Tibial artery (tissue), 4 donors: ENCODE data around the gene CEP164.

Experiments used
- DNase-seq, 2 donors: peaks; one replicate each; pipeline ENCODE4 v3.0.0-alpha.2; 2019
- H3K27ac ChIP-seq, 2 donors: fragments of 200-600 bp; sonication (generic) in 1 of 2; 1 replicate in 1 of 2; 2 replicates in 1 of 2; pipeline ENCODE4 v1.5.1; 2018 to 2019; ENCODE audit warnings: mild to moderate bottlenecking in 1 of 2
- H3K27me3 ChIP-seq, 2 donors: fragments of 200-600 bp; sonication (generic) in 1 of 2; one replicate each; pipeline versions ENCODE4 v1.5.1 to v1.6.0; 2016 to 2019
- H3K36me3 ChIP-seq, 3 donors: fragments of 200-600 bp; sonication (generic) in 2 of 3; one replicate each; pipeline ENCODE4 v1.5.1; 2016 to 2019; ENCODE audit warnings: mild to moderate bottlenecking in 2 of 3
- H3K4me1 ChIP-seq, 4 donors: fragments of 200-600 bp; sonication (generic) in 2 of 4; 1 replicate in 3 of 4; 2 replicates in 1 of 4; pipeline ENCODE4 v1.5.1; 2016 to 2019
- H3K4me3 ChIP-seq, 2 donors: fragments of 200-600 bp; sonication (generic) in 1 of 2; 1 replicate in 1 of 2; 2 replicates in 1 of 2; pipeline ENCODE4 v1.5.1; 2018 to 2019; ENCODE audit warnings: mild to moderate bottlenecking in 2 of 2
- H3K9me3 ChIP-seq, 3 donors: fragments of 200-600 bp; sonication (generic) in 1 of 3; one replicate each; pipeline ENCODE4 v1.5.1; 2016 to 2019
- CTCF ChIP-seq, 2 experiments: fragments of 200-600 bp in 1 of 2; fragments of 450-650 bp in 1 of 2; IDR thresholded peaks; one replicate each; pipeline ENCODE4 v1.5.1; 2017 to 2019; ENCODE audit warnings: antibody characterized with exemption in 2 of 2, mild to moderate bottlenecking in 1 of 2, moderate library complexity in 1 of 2
- intact Hi-C: fragments of 100-400 bp; cut with DNase I; formaldehyde crosslinking; loops from one replicate; pipeline ENCODE4 v1.15.0; 2023; ENCODE audit warnings: low total_unique reads

CEP164 gene

GRCh38 chr11:117337076-117337475 is 9.4 kb downstream of the CEP164 start:
- Histone ChIP-seq H3K9me3 (no peaks in the 10 kb centered on the region), H3K27ac (no peak overlapping the region), H3K4me3 (no peak overlapping the region), H3K27me3 (no peaks in the 10 kb centered on the region), H3K36me3 (peaks cover 10 to 69% (median 40%) of the 10 kb centered on the region in 3 donors), H3K4me1 (no peaks in the 10 kb centered on the region)
- no peak for DNase-seq
- no peak for TF ChIP-seq CTCF (IDR thresholded peaks at IDR 0.05)
- intact Hi-C loops, result no loop called here

GRCh38 chr11:117345039-117345438 is 17.4 kb downstream of the CEP164 start:
- peaks cover 22 to 90% (median 55%) of the 10 kb centered on the region in 3 donors for H3K36me3 ChIP-seq

GRCh38 chr11:117354550-117354949 is 26.9 kb downstream of the CEP164 start:
- no peak overlapping the region for H3K4me3 ChIP-seq
- no peak for TF ChIP-seq CTCF (IDR thresholded peaks at IDR 0.05)
- H3K27ac ChIP-seq, result no peak overlapping the region
- no peaks in the 10 kb centered on the region for H3K4me1 ChIP-seq
- H3K9me3 ChIP-seq, result no peaks in the 10 kb centered on the region
- H3K36me3 ChIP-seq, result peaks cover 49 to 86% (median 53%) of the 10 kb centered on the region in 3 donors
- H3K27me3 ChIP-seq, result no peaks in the 10 kb centered on the region
- intact Hi-C loops, result no loop called here
- DNase-seq, result no peak

More at GRCh38 chr11:117345039-117345438, 17.4 kb downstream of the CEP164 start:
- Histone ChIP-seq H3K27me3 (no peaks in the 10 kb centered on the region), H3K4me3 (no peak overlapping the region), H3K4me1 (no peaks in the 10 kb centered on the region), H3K27ac (no peak overlapping the region), H3K9me3 (no peaks in the 10 kb centered on the region)
- intact Hi-C loops, result no loop called here
- no peak for DNase-seq
- TF ChIP-seq CTCF (IDR thresholded peaks at IDR 0.05), result no peak

GRCh38 chr11:117356126-117356890 is 28.7 kb downstream of the CEP164 start:
- TF ChIP-seq CTCF (IDR thresholded peaks at IDR 0.05), result no peak
- no peaks in the 10 kb centered on the region for H3K9me3 ChIP-seq
- peaks cover 54 to 91% (median 55%) of the 10 kb centered on the region in 3 donors for H3K36me3 ChIP-seq
- no peak overlapping the region for H3K4me3 ChIP-seq
- no peak overlapping the region for H3K27ac ChIP-seq
- no peaks in the 10 kb centered on the region for H3K27me3 ChIP-seq
- H3K4me1 ChIP-seq, result no peaks in the 10 kb centered on the region
- DNase-seq, result no peak
- intact Hi-C loops, result no loop called here

GRCh38 chr11:117361432-117361831 is 33.8 kb downstream of the CEP164 start:
- no peak overlapping the region for H3K4me3 ChIP-seq
- no peak overlapping the region for H3K27ac ChIP-seq
- no peak for DNase-seq
- peaks cover 53 to 92% (median 56%) of the 10 kb centered on the region in 3 donors for H3K36me3 ChIP-seq
- H3K4me1 ChIP-seq, result no peaks in the 10 kb centered on the region
- H3K9me3 ChIP-seq, result no peaks in the 10 kb centered on the region
- no peaks in the 10 kb centered on the region for H3K27me3 ChIP-seq
- TF ChIP-seq CTCF (IDR thresholded peaks at IDR 0.05), result no peak
- intact Hi-C loops, result no loop called here
